Fibroblast of skin of right quadriceps (primary cell): ENCODE results near the gene PEX5L.
A peak's percentile ranks its signal among the peaks of the same experiment; 100 is the strongest.

Source experiments
- DNase-seq: peaks from one replicate; pipeline ENCODE4 v3.0.0-alpha.2; 2013

The PEX5L gene

DNA sequence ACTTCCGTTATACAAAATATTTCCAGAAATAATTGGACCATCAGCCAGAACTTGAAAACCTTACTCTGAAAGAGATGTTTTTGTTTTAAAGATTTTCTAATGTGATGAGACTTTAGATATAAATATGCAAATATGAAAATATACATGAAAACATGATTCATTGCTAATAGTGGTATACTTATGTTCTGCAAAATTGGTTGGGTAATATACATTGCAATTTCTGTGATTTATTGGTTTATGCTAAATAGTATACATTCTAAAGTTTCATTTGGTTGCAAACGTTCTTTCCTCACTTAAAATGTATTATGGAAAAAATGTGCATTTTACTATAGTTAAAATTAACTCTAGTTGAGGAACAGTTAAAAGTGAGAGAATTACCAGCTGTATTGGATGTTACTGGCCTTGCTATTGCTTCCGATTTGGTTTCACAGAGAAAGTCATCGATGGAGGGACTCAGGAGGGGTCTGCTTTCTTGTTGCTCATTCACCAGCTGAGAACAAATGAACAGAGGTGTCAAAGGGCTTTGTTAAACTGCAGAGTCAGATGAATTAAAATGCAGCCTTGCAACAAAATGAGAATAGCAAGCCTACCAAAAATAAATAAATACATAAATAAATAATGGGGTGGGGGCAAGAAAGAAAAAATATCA lies 149.3 kb downstream of the PEX5L start:
- DNase-seq = no peak

DNA sequence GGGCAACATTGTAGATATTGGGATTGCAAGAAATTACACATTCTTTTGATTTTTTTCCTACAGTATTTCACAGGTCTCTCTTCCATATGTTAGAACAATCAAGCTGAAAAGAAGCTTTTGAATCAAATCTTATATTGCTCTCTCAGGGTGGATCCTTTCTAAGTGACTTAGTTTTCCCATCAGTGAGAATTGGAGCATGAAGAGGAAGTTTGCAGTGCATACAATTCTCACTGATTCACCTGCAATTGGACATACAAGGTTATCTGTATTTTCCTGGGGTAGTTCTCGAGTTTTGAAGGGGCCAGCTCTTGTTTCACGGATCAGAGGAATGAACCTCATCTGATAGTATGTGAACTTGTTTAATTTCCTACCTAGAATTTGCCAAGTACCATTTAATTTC lies 150.8 kb downstream of the PEX5L start:
- DNase-seq = no peak

DNA sequence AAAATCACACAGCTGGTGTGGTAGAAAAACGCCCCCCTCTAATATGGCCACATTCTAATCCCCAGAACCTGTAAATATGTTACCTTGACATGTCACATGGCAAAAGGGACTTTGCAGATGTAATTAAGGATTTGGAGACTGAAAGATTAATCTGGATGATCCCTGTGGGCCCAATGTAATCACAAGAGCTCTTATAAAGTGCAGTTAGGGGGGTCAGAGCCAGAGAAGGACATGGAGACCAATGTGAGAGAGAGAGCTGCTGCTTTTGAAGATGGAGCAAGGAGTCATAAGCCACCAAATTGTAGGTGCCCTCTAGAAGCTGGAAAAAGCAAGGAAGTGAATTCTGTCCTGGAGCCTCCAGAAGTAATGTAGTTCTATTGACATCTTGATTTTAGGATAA lies 152.6 kb downstream of the PEX5L start:
- no peak for DNase-seq

DNA sequence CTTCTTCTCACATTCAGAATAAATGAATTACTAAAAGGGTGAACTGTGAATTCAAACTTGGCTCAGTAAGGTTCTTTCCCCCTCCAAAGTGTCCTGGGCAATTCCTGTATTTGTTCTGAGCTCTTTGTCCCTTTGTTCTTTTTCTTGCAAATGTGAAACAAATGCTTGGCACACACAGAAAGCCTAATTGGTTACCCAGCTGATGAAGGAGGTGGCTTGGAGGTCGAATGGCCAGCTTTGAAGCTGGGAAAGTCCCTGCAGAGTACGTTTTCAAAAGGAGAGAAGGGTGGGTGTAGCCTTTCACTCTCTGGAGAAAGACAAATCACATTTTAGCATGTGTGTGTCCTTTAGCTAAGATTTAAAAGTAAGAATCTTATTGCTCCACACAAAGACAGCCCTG lies 154.4 kb downstream of the PEX5L start:
- no peak for DNase-seq

DNA sequence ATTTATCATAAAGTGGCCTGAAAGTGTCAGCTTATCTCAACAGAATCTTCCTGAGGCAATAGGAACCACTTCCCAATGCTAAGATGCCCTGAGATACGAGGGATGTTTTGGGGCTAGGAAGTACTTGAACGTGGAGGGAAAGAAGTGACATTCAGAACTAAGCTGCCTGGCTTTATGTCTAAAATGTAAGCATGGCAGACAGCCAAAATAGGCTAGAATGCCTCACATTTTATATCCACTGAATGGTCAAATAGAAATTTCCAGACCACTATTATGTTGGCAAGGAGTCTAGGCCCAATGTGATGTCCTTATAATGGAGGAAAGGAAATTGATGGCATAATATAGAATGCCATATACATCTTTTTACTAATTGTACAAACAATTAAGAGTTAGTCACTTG lies 154.9 kb downstream of the PEX5L start:
- DNase-seq = peak; percentile 8

DNA sequence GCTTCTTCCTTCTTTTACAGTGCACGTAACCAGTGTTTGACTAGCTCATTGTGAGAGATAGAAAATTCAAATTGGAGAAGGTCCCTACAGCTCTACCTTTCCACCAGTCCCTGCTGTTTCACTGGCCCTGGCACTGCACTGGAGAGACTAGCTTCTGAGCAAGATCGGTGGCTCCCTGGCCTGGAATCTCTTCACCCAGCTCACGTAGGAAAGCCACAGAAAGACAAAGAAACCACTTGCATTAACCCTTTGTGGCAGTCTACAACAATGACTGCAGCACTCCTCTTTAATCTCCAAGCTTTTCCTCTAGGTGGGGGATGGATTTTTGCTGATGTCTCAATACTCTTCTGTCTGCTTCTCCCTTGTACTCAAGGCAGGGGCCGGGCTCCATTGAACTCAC lies 155.9 kb downstream of the PEX5L start:
- DNase-seq = no peak

DNA sequence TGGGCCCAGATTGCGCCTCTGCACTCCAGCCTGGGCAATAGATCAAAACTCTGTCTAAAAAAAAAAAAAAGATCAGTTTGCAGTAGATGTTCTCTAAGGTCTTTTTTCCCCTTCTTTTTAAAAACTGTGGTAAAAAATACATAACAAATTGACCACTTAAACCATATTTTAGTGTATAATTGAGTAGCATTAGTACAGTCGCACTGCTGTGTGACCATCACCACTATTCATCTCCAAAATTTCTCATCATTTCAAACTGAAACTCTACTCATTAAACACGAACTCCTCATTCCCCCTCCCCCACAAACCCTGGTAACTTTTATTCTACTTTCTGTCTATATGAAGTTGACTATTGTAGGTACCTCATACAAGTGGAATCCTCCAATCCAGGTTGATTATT lies 160.3 kb downstream of the PEX5L start:
- no peak for DNase-seq

DNA sequence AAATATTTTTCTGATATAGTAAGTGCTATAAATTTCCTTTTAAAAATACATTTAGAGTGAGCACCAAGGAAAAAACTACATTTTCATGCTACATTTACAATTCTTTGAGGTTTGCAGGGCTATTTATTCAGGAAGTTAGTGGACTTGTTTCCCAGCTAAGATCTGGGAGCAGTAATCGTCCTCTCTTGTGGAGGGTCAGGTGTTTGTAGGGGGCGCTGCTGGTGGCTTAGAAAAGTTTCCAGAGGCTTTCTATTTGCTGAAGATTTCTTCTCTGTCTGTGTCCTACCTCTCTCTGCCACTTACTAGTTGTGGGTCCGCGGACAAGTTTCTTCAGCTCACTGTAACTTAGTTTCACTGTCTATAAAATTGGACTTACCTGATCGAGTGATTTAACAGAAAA lies 163.9 kb downstream of the PEX5L start:
- no peak for DNase-seq

DNA sequence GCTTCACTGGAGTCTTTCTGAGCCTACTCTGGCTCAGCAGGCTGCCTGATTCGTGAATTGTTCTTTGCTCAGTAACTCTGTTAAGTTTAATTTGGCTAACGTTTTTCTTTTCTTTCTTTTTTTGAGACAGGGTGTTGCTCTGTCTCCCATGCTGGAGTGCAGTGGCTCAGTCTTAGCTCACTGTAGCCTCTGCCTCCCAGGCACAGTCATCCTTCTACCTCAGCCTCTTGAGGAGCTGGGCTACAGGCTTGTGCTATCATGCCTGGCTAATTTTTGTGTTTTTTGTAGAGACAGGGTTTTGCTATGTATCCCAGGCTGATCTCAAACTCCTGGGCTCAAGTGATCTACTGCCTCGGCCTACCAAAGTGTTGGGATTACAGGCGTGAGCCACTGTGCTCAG lies 165.0 kb downstream of the PEX5L start:
- no peak for DNase-seq

DNA sequence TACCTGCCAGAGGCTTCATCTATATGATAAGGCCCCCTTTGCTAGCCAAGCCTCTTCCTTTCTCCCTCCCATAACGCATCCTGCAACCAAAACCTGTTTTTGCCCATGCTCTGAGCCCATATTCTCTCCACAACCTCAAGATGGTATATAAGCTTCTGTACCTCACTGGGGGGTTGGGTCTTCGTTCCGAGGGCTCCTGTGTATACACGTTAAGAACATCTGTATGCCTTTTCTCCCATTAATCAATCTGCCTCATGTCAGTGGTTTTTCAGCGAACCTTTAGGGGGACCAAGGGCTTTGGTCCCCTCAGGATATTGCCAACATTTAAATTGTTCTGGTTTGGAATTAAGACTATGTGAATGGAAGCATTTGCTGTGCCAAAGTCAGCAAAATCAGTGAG lies 168.0 kb downstream of the PEX5L start:
- no peak for DNase-seq

DNA sequence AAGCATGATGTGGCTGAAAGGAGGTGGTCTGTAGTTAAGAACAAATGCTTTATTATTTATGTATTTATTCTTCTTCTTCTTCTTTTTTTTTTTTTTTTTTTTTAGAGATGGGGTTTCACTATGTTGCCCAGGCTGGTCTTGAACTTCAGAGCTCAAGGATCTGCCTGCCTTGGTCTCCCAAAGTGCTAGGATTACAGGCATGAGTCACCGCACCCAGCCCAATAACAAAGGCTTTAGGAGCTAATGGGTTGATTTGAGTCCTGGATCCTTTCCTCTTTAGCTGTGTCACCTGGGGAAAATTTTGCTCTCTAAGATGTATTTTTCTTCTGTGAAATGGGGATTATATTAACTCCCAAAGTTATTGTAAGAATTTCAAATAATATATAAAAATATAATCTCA lies 168.8 kb downstream of the PEX5L start:
- no peak for DNase-seq

DNA sequence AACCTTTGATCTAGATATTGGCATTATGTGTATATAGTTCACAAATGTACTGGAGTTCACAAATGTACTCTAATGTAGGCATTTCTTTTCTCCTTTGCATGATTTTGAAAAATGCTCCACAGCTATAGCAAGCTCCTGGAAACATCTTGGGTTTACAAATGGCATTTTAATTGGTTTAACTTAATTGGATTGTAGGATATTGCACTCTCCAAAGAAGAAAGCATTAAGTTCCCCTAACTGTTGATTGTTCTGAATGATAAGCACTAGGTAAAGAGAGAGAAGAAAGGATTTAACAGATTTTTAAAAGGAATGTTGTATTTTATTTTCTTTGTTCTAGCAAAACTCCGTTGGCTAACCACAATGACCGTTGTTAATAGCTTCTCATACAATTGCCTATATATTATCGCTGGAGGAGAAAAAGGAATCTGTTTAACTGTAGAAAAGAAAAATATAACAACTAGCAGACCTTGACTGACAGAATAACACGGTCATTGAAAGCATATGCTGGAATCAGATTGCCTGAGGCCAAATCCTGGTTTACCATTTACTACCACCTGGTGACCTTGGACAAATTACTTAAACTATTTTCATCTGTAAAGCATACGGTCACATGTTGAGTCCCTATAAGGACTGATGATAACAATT lies 170.8 kb downstream of the PEX5L start:
- DNase-seq = no peak

DNA sequence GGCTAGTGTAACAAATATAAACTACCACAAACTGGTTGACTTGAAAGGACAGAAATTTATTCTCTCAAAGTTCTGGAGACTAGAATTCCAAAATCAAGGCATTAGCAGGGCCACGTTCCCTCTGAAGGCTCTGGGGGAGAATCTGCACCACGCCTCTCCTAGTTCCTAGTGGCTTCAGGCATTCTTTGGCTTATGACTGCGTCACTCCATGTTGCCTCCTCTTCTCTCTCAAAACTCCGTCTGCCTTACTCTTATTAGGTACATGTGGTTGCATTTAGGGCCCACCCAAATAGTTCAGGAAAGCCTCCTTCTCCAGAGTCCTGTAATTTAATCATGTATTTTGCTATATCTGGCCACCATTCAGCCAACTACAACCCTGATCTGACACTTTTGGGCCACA lies 174.8 kb downstream of the PEX5L start:
- no peak for DNase-seq

DNA sequence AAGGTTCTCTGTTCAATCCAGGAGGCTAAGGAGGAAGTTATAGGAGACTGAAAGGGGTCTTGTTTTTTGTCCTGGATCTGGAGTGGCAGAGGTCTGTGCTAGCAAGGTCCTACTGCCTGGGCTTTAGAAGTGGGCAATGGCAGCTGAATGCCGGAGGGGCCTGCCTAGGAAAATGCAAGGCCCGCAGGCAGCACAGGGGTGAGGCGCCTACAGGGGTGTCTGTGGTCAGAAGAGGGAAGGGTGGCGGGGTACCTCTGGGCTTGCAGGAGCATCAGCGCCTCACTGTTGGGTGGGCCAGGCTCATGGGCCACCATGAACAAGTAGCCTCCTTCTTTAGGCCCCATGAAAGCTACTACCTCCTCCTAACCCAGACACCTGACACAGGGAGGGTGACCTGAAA lies 175.4 kb downstream of the PEX5L start:
- DNase-seq = no peak

DNA sequence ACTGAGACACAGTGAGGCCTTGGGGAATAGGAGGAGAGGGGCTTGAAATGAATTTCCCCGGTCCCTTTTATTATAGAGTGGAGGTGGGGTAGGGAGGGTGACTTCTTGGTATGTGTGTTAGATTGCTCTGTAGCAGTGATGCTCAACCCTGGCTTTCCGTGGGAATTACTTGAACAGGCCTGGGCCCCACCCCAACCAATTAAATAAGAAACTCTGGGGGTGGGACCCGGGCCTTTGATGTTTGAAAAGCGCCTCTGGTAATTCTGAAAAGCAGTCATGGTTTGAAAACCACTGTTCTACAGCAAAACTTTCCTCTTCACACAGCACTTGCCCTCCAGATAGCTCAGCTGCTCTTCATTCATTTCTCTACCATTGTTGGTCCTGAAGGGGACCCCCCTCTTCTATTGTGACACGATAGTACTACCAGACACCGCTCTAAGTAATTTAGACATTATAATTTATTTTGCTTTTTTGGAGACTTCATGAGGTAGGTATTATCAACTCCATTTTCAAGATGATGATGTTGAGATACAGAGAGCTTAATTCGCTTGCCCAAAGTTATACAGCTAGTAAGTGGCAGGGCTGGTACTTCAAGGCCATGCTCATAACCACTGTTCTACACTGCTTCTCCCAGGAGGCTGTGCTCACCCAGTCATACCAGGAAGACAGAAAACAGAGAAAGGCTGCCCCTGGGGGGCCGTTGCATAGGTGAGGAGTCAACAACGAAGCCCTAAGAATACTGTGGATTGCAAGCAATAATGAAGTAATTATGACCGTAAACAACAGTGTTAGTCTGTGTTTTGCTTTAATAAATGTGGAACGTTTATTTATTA lies 176.2 kb downstream of the PEX5L start:
- DNase-seq = no peak

DNA sequence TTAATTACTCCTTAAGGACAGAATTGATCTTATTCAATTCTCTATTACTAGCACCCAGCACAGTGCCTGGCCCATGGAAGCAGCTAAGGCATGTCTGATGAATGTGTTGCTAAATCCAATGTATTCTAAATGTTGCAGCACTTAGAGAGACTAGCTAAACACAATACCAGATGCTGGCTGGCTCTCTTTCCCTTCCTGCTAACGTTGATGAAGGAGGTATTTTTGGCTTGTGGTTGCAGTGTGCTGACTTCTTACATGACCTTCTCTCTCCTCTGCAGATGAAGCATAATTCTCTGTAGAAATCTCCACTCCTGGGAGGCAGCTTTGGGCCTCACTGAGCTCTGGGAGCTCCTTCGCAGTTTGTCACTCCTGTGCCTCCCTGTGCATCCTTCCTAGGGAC lies 183.6 kb downstream of the PEX5L start:
- DNase-seq = peak; percentile 48

DNA sequence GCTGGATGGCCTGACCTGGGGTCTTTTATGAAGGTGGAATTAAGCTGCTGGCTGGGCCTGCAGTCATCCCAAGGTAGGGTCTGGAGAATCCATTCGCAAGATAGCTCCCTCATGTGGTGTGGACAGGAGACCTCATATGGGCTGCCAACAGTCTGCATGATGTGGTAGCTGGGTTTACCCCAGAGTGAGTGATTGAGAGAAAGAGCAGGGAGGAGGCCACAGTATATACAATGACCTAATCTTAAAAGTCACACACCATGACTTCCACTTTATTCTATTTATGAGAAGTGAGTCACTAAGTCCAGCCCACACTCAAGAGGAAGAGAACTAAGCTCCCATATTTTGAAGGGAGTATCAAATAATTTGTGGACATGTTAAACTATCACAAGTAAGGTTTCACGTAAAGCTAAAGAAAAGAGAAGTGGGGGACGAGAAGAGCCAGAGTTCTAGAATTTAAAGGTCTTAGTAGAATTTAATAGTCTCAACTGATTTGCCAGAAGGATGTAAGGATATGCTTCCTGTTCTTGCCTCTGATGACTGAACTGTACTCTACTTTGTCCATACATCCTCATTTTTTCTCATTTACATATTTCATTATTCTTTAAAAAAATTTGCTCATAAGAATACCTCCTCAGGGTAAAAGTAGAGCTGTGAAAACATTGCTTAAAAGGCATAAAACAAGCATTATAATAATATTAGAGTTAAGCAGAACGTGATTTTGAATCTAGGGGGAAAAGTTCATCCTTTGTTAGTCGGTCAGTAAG lies 184.4 kb downstream of the PEX5L start:
- DNase-seq = peak; percentile 45

DNA sequence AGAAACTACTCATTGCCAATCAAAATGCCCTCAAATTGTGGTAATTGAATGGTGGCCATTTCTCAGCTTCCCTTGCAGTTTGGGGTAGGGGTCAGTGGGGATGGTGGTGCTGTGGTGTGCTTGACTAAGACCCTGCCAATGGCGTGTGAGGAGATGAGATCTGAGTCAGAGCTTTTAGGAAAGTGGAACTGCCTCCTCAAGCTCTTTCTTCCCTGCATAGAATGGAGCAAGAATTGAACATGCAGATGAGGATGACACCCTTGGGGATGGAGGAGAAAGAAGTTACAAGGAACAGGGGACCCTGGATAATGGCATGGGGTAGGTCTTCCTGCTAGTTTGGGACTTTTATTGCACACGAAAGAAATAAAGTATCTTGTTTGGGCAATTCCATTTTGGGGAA lies 188.0 kb downstream of the PEX5L start:
- no peak for DNase-seq

DNA sequence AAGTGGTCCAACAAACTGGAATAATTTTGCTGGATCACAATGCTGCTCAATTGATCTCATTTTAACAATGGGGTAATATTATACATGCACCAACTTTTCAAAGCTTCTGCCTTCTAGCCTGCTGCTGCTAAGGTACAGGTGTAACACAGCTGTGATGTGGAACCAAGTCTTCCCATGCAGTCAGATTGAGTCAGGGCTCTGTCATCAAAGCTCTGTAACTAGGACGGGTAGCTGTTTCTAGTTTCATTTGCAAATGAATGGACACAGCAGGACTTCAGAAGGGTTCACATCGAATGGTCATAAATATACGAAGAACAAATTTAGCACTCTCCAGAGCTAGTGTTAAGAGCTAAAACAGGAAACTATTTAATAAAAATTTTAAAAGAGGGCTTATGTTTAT lies 194.7 kb downstream of the PEX5L start:
- no peak for DNase-seq

DNA sequence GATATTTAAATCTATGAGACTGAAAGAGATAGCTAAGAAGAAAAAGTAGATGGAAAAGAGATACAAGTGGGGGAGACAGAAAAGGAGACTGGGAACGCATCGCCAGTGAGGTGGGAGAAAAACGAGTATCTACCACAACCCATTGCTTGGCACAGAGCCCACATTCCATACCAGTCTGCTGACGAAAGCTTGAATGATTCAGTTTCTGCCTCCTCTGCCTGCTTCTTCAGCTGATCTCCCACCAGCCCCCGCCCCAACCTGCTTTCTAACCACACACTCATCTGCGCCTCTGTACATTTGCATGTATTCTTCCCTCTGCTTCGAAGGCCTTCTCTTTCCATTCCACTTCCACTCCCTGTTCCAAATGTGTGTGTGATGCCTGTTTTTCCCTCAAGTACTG lies 195.8 kb downstream of the PEX5L start:
- DNase-seq = peak; percentile 74

DNA sequence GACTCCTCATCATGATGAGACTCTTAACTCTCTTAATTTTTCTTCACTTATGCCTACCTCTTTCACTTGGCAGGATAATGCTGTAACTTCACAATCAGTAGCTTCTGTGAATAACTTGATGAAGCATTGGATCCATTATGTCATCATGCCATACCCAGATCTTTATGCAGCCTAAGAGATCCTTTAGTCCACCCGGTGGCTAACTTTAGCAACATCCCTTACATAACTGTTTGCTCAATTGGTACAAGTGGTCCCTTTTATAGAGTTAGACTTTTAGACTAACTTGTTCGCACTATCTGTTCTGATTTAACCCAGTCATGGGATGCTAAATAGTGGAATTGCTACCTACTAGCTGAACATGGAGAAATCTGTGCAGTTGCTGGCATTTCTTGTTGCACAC lies 199.4 kb downstream of the PEX5L start:
- DNase-seq = peak; percentile 5

DNA sequence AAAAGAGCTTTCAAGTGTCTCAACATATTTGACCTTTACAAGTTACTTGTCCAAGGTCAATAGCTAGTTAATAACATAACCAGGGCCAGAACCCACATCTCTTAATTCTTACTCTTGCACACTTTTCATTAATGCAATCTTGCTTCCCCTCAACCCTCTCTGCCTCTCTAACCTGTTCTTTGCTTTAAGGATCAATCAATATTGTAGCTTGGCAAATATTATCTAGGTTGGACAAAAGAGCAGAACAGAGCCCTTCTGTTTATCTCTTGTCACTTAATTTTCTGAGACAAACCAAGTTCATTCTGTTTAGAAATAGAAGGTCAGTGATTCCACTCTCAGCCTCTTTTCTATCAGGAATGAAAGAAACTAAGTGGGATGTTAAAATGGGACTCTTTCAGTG lies 203.4 kb downstream of the PEX5L start:
- no peak for DNase-seq

DNA sequence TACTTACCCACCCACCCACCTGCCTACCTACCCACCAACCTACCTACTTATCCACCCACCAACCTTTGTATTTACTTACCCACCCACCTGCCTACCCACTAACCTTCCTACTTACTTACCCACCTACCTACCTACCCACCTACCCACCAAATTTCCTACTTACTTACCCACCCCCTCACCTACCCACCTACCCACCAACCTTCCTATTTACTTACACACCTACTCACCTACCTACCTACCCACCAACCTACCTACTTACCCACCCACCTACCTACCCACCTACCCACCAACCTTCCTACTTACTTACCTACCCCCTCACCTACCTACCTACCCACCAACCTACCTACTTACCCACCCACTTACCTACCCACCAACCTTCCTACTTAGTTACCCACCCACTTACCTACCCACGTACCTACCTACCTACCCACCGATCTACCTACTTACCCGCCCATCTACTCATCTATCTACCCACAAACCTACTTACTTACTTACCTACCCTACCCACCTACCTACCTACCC lies 204.3 kb downstream of the PEX5L start:
- no peak for DNase-seq
